Adipose tissue (tissue), 3 donors: ENCODE measurements around the gene CA7. TPM values are rescaled to one million over a fixed set of nuclear protein-coding genes. Genes with fewer than 3 reads are reported as not detected.
"Not testable (repeated sequence)": the region's sequence is repeated elsewhere in the genome, so short reads cannot be mapped to it uniquely, and the experiment has no call there.

Experiments used
- H3K27ac ChIP-seq: one replicate; pipeline ENCODE4 v1.5.1; 2013; ENCODE audit warnings: low read depth, low read length
- WGBS, 3 donors: extraction: QIAGEN DNeasy Blood & Tissue Kit; methylation state at CpG; one replicate each; pipeline ENCODE4 v1.1.7; 2013; 5-methylcytosine and 5-hydroxymethylcytosine counted together
- polyA plus RNA-seq, 3 donors: library from polyadenylated mRNA; stranded (reverse); fragments of 200-250 nt; gene quantifications; one replicate each; pipeline ENCODE4 v1.2.3, GENCODE V29; 2013
- donor health status: healthy with polysubstance abuse.
- donor health status: Bipolar disorder and iron deficiency.
- donor health status: healthy.

CA7 gene
- polyA plus RNA-seq, 3 donors: 0.05 to 0.13 TPM; not detected in 1

- 88 to 92% (median 92%) methylated on average over 8 of the region's 8 CpGs for WGBS, 3 donors
These were observed 17.9 kb downstream of the CA7 start for GRCh38 chr16:66862023-66862520.

GRCh38 chr16:66863707-66864106 is 19.5 kb downstream of the CA7 start:
- H3K27ac ChIP-seq: no peak overlapping the region

More at GRCh38 chr16:66862023-66862520, 17.9 kb downstream of the CA7 start:
- no peak overlapping the region for H3K27ac ChIP-seq

- WGBS, 3 donors: 78 to 100% (median 97%) methylated on average over 1 of the region's 1 CpG
- no peak overlapping the region for H3K27ac ChIP-seq
These were observed 25.2 kb downstream of the CA7 start for GRCh38 chr16:66869424-66869823.

GRCh38 chr16:66871363-66871762 is 27.1 kb downstream of the CA7 start:
- WGBS, 3 donors: 93 to 96% (median 96%) methylated on average over 2 of the region's 2 CpGs
- H3K27ac ChIP-seq: not testable (repeated sequence)

- 60 to 85% (median 71%) methylated on average over 3 of the region's 3 CpGs for WGBS, 3 donors
These were observed 27.6 kb downstream of the CA7 start for GRCh38 chr16:66871840-66872239.

GRCh38 chr16:66872559-66872942 is 28.3 kb downstream of the CA7 start:
- 44 to 51% (median 47%) methylated on average over 4 of the region's 4 CpGs for WGBS, 3 donors
- H3K27ac ChIP-seq: no peak overlapping the region

More at GRCh38 chr16:66871840-66872239, 27.6 kb downstream of the CA7 start:
- H3K27ac ChIP-seq: no peak overlapping the region

GRCh38 chr16:66872943-66873684 is 28.9 kb downstream of the CA7 start:
- H3K27ac ChIP-seq: no peak overlapping the region
- 2 to 4% (median 3%) methylated on average over 39 of the region's 39 CpGs for WGBS, 3 donors

- H3K27ac ChIP-seq: no peak overlapping the region
These were observed 29.5 kb downstream of the CA7 start for GRCh38 chr16:66873685-66874055.

GRCh38 chr16:66874079-66874775 is 30.0 kb downstream of the CA7 start:
- WGBS, 3 donors: 59 to 85% (median 77%) methylated on average over 1 of the region's 1 CpG
- no peak overlapping the region for H3K27ac ChIP-seq

GRCh38 chr16:66878067-66878466 is 33.9 kb downstream of the CA7 start:
- no peak overlapping the region for H3K27ac ChIP-seq
- WGBS, 3 donors: 21 to 37% (median 36%) methylated on average over 5 of the region's 5 CpGs

GRCh38 chr16:66880288-66881013 is 36.2 kb downstream of the CA7 start, which contains the start of gene PDP2:
PDP2 (plus strand) TSS chr16:66880515; CDS start chr16:66884285, 3,770 bp downstream.
- WGBS, 3 donors: 0 to 1% (median 1%) methylated on average over 54 to 58 of the region's 58 CpGs
- no peak within 1 kb of the TSS for H3K27ac ChIP-seq

- WGBS, 3 donors: 0 to 4% (median 3%) methylated on average over 23 of the region's 23 CpGs
- no peak overlapping the region for H3K27ac ChIP-seq
These were observed 36.8 kb downstream of the CA7 start for GRCh38 chr16:66881014-66881417.

GRCh38 chr16:66881560-66881959 is 37.3 kb downstream of the CA7 start:
- no peak overlapping the region for H3K27ac ChIP-seq
- WGBS, 3 donors: 53 to 79% (median 58%) methylated on average over 2 of the region's 2 CpGs

- WGBS, 3 donors: 88 to 90% (median 90%) methylated on average over 8 of the region's 8 CpGs
- no peak overlapping the region for H3K27ac ChIP-seq
These were observed 37.8 kb downstream of the CA7 start for GRCh38 chr16:66881964-66882508.

- H3K27ac ChIP-seq: no peak overlapping the region
- WGBS, 3 donors: 98 to 99% (median 98%) methylated on average over 3 of the region's 3 CpGs
These were observed 38.5 kb downstream of the CA7 start for GRCh38 chr16:66882702-66883101.

GRCh38 chr16:66885491-66885890 is 41.3 kb downstream of the CA7 start:
- 86 to 91% (median 90%) methylated on average over 12 of the region's 12 CpGs for WGBS, 3 donors
- no peak overlapping the region for H3K27ac ChIP-seq

GRCh38 chr16:66886321-66886720 is 42.1 kb downstream of the CA7 start:
- 69 to 77% (median 76%) methylated on average over 2 of the region's 2 CpGs for whole genome bisulfite sequencing, 3 donors

GRCh38 chr16:66886914-66887313 is 42.7 kb downstream of the CA7 start:
- H3K27ac ChIP-seq: no peak overlapping the region

More at GRCh38 chr16:66886321-66886720, 42.1 kb downstream of the CA7 start:
- H3K27ac ChIP-seq: no peak overlapping the region

More at GRCh38 chr16:66886914-66887313, 42.7 kb downstream of the CA7 start:
- WGBS, 3 donors: 71 to 77% (median 76%) methylated on average over 3 of the region's 3 CpGs
